ENCODE data around the gene TRIM71. TPM values are rescaled to one million over a fixed set of nuclear protein-coding genes. Genes with fewer than 3 reads are reported as not detected.
"Not testable (repeated sequence)": the region's sequence is repeated elsewhere in the genome, so short reads cannot be mapped to it uniquely, and the experiment has no call there.

TRIM71 gene
- total RNA-seq, 4 donors from 2014 or later: not detected

GRCh38 chr3:32821686-32822296 lies 4.0 kb downstream of the TRIM71 start:
- Histone ChIP-seq H3K27me3 (peaks cover 0 to 36% of the 10 kb centered on the region in 2 donors), H3K27ac (no peak overlapping the region), H3K4me1 (peaks cover 0 to 20% (median 10%) of the 10 kb centered on the region in 4 donors), H3K4me3 (no peak overlapping the region), H3K36me3 (no peaks in the 10 kb centered on the region), H3K9me3 (no peaks in the 10 kb centered on the region)
- DNase-seq: no peak
- no peak for TF ChIP-seq POLR2A (IDR thresholded peaks at IDR 0.05)
- TF ChIP-seq, protein P1, sequence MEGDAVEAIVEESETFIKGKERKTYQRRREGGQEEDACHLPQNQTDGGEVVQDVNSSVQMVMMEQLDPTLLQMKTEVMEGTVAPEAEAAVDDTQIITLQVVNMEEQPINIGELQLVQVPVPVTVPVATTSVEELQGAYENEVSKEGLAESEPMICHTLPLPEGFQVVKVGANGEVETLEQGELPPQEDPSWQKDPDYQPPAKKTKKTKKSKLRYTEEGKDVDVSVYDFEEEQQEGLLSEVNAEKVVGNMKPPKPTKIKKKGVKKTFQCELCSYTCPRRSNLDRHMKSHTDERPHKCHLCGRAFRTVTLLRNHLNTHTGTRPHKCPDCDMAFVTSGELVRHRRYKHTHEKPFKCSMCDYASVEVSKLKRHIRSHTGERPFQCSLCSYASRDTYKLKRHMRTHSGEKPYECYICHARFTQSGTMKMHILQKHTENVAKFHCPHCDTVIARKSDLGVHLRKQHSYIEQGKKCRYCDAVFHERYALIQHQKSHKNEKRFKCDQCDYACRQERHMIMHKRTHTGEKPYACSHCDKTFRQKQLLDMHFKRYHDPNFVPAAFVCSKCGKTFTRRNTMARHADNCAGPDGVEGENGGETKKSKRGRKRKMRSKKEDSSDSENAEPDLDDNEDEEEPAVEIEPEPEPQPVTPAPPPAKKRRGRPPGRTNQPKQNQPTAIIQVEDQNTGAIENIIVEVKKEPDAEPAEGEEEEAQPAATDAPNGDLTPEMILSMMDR (IDR thresholded peaks at IDR 0.05): no peak

- no peak overlapping the region for H3K4me3 ChIP-seq
- peaks cover 0 to 25% of the 10 kb centered on the region in 2 donors for H3K27me3 ChIP-seq
- no peak for DNase-seq
- H3K27ac ChIP-seq: no peak overlapping the region
- H3K4me1 ChIP-seq: peaks cover 0 to 9% (median 4%) of the 10 kb centered on the region in 4 donors
- H3K9me3 ChIP-seq: no peaks in the 10 kb centered on the region
- TF ChIP-seq, protein P1 (IDR thresholded peaks at IDR 0.05): no peak
- TF ChIP-seq POLR2A (IDR thresholded peaks at IDR 0.05): no peak
- no peaks in the 10 kb centered on the region for H3K36me3 ChIP-seq
These were observed 5.1 kb downstream of the TRIM71 start for GRCh38 chr3:32822609-32823498.

- H3K4me3 ChIP-seq, H3K9me3 ChIP-seq, H3K27ac ChIP-seq, H3K4me1 ChIP-seq, H3K36me3 ChIP-seq, DNase-seq: not testable (repeated sequence)
- H3K27me3 ChIP-seq: peaks cover 0 to 17% of the 10 kb centered on the region in 2 donors
These were observed 5.9 kb downstream of the TRIM71 start for GRCh38 chr3:32823641-32824184.

- peaks cover 0 to 3% of the 10 kb centered on the region in 2 donors for H3K27me3 ChIP-seq
- TF ChIP-seq POLR2A (IDR thresholded peaks at IDR 0.05): no peak
- TF ChIP-seq, protein P1 (IDR thresholded peaks at IDR 0.05): no peak
- H3K4me1 ChIP-seq: no peaks in the 10 kb centered on the region
- H3K27ac ChIP-seq: no peak overlapping the region
- no peak overlapping the region for H3K4me3 ChIP-seq
- no peaks in the 10 kb centered on the region for H3K36me3 ChIP-seq
- DNase-seq: no peak
- H3K9me3 ChIP-seq: no peaks in the 10 kb centered on the region
These were observed 8.0 kb downstream of the TRIM71 start for GRCh38 chr3:32825601-32826375.

- Histone ChIP-seq H3K4me1 (no peaks in the 10 kb centered on the region), H3K36me3 (no peaks in the 10 kb centered on the region), H3K27ac (no peak overlapping the region), H3K4me3 (no peak overlapping the region), H3K9me3 (no peaks in the 10 kb centered on the region), H3K27me3 (no peaks in the 10 kb centered on the region)
- DNase-seq: no peak
- TF ChIP-seq, protein P1 (IDR thresholded peaks at IDR 0.05): no peak
- TF ChIP-seq POLR2A (IDR thresholded peaks at IDR 0.05): no peak
These were observed 13.3 kb downstream of the TRIM71 start for GRCh38 chr3:32831062-32831461.

All from Peyer's patch (tissue), 4 donors.